NCI-H226 (cell line): ENCODE data around the gene TNNI3K.

Experiments
- DNase-seq: peaks from one replicate; pipeline ENCODE4 v3.0.0-alpha.2; 2015

Gene TNNI3K

GRCh38 chr1:74395571-74395970, 160.4 kb downstream of the TNNI3K start:
- no peak for DNase-seq

GRCh38 chr1:74396462-74396861, 161.3 kb downstream of the TNNI3K start:
- no peak for DNase-seq

DNA sequence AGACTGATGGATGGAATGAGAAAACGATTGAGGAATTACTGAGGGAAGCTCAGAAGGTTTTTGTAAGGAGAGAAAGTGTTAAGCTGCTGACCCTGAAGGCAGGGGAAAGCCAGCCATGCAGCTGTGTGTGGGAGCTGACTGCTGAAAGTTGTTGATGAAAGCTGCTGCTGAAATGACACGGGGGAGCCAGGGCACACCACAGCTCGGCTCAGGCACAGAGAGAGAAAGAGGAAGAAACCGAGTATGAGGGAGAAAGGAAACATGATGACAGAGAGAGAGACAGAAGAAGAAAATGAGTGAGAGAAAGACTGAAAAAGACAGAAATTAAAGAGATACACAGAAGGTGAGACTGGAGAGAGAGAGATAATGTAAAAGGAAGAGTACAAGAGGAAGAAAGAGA, 161.7 kb downstream of the TNNI3K start:
- no peak for DNase-seq

- DNase-seq = no peak
Measured at GRCh38 chr1:74399249-74399648, 164.1 kb downstream of the TNNI3K start.

DNA sequence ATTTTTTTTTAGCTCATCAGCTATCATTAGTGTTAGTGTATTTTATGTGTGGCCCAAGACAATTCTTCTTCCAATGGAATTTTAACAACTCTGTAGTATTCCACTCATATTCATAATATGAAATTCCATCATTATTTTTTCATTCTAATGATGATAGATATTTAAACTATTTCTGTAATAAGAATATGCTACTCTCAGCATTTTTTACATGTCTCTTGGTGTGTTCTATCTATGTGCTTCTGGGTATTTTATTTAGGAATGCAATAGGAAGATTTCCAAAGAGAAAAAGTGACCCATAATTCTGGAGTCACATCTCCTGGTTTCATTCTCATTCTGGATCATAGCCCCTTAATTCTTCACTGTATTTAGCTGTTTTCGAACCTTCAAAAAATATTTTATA, 167.7 kb downstream of the TNNI3K start:
- DNase-seq = no peak

GRCh38 chr1:74403606-74404005, 168.4 kb downstream of the TNNI3K start:
- no peak for DNase-seq

GRCh38 chr1:74406759-74407158, 171.6 kb downstream of the TNNI3K start:
- no peak for DNase-seq

GRCh38 chr1:74407902-74408301, 172.7 kb downstream of the TNNI3K start:
- DNase-seq = no peak

DNA sequence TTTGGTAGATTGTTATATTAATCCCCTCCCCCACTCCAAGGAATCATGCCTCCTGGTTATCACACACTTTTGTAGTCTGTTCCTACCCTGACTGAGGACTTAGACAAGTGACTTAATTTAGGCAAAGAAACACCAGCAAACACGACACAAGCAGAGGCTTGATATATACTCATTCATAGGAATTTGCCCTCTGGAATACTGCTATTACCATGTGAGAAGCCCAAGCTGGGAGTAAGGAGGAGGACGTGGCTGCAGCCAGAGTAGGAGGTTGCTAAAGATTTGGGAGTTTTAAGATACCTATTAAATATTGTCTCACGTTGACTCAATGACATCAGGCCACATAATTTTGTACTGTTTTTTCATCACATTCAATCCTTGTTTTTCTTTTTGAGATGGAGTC, 177.1 kb downstream of the TNNI3K start:
- DNase-seq = no peak

DNA sequence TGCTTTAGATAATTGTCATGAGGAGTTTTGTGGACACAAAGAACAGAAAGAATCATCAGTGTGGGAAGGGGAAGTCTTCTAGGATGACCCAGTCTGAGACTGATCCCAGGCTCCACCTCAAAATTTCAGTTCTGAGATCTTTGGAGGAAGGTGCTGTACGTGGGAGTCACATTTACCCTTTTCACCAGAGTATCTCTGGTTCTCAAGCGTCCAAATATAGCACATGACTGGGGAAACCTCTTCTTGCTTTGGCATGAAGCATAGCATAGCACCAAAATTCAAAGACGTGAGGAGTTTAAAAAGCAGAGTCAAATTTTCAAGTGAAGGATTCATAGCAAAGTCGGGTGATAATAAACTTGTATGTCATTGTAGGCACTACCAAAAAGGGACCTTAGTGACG, 180.7 kb downstream of the TNNI3K start:
- no peak for DNase-seq

- no peak for DNase-seq
Measured at GRCh38 chr1:74419611-74420010, 184.4 kb downstream of the TNNI3K start.

GRCh38 chr1:74420467-74420866, 185.3 kb downstream of the TNNI3K start:
- DNase-seq = no peak

DNA sequence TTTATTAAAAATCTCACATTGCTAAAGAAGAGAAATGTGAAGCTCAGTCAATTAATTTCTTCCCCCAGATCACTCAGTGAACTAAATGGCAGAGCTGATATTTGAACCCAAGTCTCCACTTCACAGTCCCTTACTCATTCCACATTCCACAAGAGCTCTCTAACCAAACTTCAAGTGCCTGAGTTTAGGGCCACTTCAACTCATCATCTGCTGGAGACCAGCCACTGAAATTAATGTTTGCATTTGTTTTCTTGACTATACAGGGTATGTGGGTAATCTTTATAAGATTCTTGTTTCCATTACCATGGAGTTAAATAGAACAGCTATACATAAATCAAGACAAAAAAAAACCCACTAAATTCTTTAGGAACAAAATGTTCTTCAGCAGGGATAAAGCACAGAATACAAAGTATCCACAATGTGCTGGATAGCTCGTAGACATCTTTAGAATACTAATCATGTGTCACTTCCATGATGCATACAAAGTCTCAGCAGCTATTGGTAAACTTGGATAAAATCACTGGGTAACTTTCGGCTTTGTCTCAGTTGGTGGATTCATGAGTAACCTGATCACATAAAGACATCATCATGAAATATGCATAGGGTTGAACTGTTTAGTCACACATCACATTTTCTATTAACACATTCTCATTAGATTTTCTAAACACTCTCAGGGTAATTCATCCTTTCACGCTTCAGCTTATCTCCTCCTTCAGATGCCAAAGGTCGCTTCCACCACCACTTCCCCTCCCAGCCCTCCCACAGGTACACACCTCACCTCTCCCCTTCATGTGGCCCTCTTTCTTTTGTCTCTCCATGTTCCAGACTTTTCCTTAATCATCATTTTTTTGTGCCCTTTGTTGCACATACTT, 187.5 kb downstream of the TNNI3K start:
- no peak for DNase-seq

- DNase-seq = no peak
Measured at GRCh38 chr1:74423471-74423870, 188.3 kb downstream of the TNNI3K start.

- no peak for DNase-seq
Measured at GRCh38 chr1:74425676-74426075, 190.5 kb downstream of the TNNI3K start.

DNA sequence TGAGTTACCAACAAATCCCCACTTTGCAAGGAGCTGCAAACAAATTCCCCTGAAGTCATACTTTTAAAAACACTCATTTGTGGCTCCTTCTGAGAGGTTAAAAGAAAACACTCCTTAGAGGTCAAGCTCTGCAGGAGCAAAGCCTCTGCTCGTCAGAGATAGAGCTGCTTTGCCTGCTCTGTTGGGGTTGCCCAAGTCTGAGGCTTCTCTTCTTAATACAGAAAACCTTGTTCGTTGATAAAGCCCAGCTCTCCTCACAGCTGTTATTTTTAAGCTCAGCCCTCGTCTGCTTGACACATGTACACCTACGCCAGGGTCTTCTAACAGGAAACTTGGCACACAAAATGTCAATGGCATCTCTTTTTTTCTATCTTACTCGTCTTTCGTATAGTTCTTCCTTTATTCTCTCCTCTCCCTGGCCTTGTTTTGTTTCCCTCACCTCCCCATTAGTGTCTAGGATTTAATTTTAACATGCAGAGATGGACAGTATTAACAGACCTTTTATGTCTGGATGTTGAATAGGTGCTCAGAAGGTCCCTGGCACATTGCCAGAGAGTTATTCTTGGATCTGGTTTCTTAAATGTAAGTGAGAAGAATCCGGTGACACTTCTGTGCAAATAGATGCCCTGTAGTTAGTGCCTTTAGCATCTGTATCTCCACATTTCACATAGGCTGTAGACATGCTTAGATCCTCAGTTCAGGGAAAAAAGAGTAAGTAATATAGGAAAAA, 191.2 kb downstream of the TNNI3K start:
- no peak for DNase-seq

DNA sequence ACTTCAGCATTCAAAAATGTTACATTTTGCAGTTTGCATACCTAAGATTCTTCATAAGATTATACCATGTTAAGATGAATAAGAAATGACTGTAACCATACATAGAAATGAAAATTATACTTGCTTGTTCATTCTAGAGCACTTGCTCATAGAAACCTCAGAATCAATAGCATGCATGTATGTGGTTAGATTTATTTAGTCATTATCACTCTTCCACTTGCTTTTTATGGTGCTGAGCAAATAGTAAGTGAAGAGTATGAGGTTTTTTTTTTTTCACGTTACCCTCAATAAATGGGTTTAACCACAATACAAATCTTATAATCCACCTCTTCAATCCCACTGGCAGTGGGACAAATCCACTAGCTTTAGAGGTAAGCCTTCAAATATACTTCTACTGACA, 192.5 kb downstream of the TNNI3K start:
- DNase-seq = no peak

- DNase-seq = no peak
Measured at GRCh38 chr1:74429580-74429979, 194.4 kb downstream of the TNNI3K start.

DNA sequence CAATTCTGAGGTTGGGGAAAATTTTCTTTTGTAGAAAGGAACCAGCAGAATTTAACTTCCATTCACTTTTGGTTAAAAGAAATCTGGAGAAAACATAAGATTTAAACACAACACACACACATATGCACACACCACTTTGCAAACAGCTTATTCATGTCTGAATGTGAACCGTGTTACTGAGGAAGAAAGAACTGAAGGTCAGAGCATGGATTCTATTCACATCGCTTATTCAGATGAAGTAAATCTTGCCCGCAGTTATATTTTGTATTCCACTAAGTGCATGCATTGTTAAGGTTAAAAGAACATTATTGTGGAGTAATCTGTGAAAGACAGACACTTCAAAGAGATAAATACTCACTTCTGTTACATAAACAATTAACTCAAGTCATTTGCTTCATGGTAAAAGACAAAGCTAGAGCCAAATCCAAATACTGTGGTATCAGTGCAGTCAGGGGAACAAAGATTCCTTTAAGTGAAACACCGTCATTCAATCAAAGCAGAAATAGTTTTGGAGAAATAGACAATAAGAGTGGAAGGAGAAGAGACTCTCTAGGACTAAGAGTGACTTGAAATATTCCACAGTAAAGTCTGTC, 195.3 kb downstream of the TNNI3K start:
- DNase-seq = no peak

GRCh38 chr1:74431531-74431930, 196.3 kb downstream of the TNNI3K start:
- DNase-seq = no peak

DNA sequence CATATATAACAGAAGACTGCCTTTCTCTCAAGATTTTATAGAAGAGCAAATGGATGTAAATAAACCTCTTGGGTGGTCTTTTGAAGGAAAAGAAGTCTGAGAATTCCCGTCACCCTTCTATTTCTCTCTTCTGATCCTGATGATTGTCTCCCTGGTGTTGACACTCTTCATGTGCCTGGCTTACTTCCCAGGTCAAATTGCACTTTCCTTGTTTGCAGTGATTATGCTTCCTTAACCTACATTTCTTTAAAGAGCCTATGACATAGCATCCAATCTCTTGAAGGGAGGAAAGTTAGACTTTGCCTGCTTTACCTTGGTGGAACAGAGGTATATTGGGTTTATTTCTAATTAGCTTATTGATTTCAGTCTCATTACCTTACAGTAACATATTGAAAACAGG, 197.1 kb downstream of the TNNI3K start:
- DNase-seq = no peak

- DNase-seq = no peak
Measured at GRCh38 chr1:74434321-74434720, 199.1 kb downstream of the TNNI3K start.

DNA sequence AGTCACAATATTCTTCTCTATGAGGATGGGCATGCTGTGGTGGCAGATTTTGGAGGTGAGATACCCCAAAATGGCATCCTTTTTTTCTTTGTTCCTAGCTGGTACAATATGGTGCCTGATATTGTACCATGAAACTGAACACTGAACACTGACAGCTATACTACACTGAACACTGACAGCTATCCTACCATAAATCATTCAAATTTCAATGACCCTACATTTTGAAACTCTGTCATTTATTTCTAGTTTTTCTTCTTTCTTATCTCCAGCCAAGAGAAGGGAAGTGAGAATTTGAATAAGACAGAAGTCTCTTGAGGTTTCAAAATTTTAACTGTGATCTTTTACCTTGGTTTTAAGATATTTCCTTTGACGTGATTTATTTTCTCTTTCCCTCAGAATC, 200.9 kb downstream of the TNNI3K start:
- no peak for DNase-seq

- DNase-seq = no peak
Measured at GRCh38 chr1:74437035-74437434, 201.8 kb downstream of the TNNI3K start.
